Activated CD8-positive, alpha-beta T cell treated with anti-CD3 and anti-CD28 coated beads for 36 hours (primary cell): ENCODE measurements around the gene SNW1. TPM values are rescaled to one million over a fixed set of nuclear protein-coding genes. Genes with fewer than 3 reads are reported as not detected.

Source experiments
- ATAC-seq: fragments of 200-7000 bp; cut with Tn5 transposase; one replicate; pipeline ENCODE4 v1.10.0; 2021; ENCODE audit warnings: mild to moderate bottlenecking, moderate library complexity
- CTCF ChIA-PET: fragments of 350-600 bp; sonication (Branson Sonifier 250); formaldehyde crosslinking; loops from one replicate; lab custom pipeline; 2021; ENCODE audit warnings: antibody characterized with exemption; lab: Charles Lee
- POLR2A ChIA-PET: fragments of 350-600 bp; sonication (Branson Sonifier 250); formaldehyde crosslinking; loops from one replicate; lab custom pipeline; 2021; ENCODE audit warnings: antibody characterized with exemption; lab: Charles Lee
- DNase-seq: peaks from one replicate; pipeline ENCODE4 v3.0.0-alpha.2; 2020
- H3K27ac Mint-ChIP-seq: one replicate; pipeline ENCODE4 v1.8.0; 2021; ENCODE audit warnings: mild to moderate bottlenecking, mixed read lengths
- H3K27me3 Mint-ChIP-seq: one replicate; pipeline ENCODE4 v1.8.0; 2021; ENCODE audit warnings: mixed read lengths
- H3K36me3 Mint-ChIP-seq: one replicate; pipeline ENCODE4 v1.8.0; 2021; ENCODE audit warnings: low read depth, mixed read lengths
- H3K4me1 Mint-ChIP-seq: one replicate; pipeline ENCODE4 v1.8.0; 2021; ENCODE audit warnings: low read depth, mixed read lengths
- H3K4me3 Mint-ChIP-seq: one replicate; pipeline ENCODE4 v1.8.0; 2021; ENCODE audit warnings: mild to moderate bottlenecking, moderate library complexity, mixed read lengths
- H3K9me3 Mint-ChIP-seq: one replicate; pipeline ENCODE4 v1.8.0; 2021; ENCODE audit warnings: mixed read lengths
- CTCF ChIP-seq: fragments of 200-600 bp; IDR thresholded peaks from one replicate; pipeline ENCODE4 v1.8.0; 2022; ENCODE audit warnings: antibody characterized with exemption, mild to moderate bottlenecking
- intact Hi-C: fragments of 100-400 bp; cut with micrococcal nuclease; formaldehyde crosslinking; loops from one replicate; pipeline ENCODE4 v1.10.0; 2022
- total RNA-seq, 2 experiments: library from RNA; stranded (reverse); gene quantifications; one replicate each; pipeline ENCODE4 v1.2.3, GENCODE V29; 2021

The SNW1 gene
- total RNA-seq, 2 experiments from 2014 or later: 95.2 to 121 TPM

- intact Hi-C loops: no loop called here
- DNase-seq (no peak), ATAC-seq (no peak)
- Mint-ChIP-seq H3K27ac (peak overlapping the region; percentile 91), H3K4me1 (peaks cover 50% of the 10 kb centered on the region), H3K9me3 (no peaks in the 10 kb centered on the region), H3K4me3 (peak overlapping the region; percentile 26), H3K36me3 (peaks cover 41% of the 10 kb centered on the region), H3K27me3 (no peaks in the 10 kb centered on the region)
- CTCF ChIA-PET: interaction anchor here (1.7 kb wide), 1 partner anchor 251 kb away, joined by 7 read pairs; no protein-coding TSS in a partner anchor
- POLR2A ChIA-PET: interaction anchor here (0.6 to 1.3 kb wide), 3 partner anchors 9 to 252 kb away, joined by 3 to 6 read pairs (median 3); no protein-coding TSS in a partner anchor
- no peak for TF ChIP-seq CTCF
These were observed 50.6 kb downstream of the SNW1 start for GRCh38 chr14:77710364-77710763.

GRCh38 chr14:77709412-77709811, 51.5 kb downstream of the SNW1 start:
- DNase-seq (no peak), ATAC-seq (no peak)
- TF ChIP-seq CTCF: no peak
- Mint-ChIP-seq H3K27me3 (no peaks in the 10 kb centered on the region), H3K4me3 (peak overlapping the region; percentile 84), H3K27ac (peak overlapping the region; percentile 91), H3K36me3 (peaks cover 34% of the 10 kb centered on the region), H3K4me1 (peaks cover 47% of the 10 kb centered on the region), H3K9me3 (no peaks in the 10 kb centered on the region)
- intact Hi-C loops: loop anchor here (5.0 kb wide), 1 partner anchor 252 kb away; the partner anchor contains the start of genes AHSA1 and VIPAS39
- ChIA-PET CTCF (interaction anchor here (1.4 kb wide), 1 partner anchor 10 kb away, joined by 3 read pairs; no protein-coding TSS in a partner anchor), POLR2A (interaction anchor here (0.9 to 2.2 kb wide), 3 partner anchors 9 to 251 kb away, joined by 3 to 9 read pairs (median 6); no protein-coding TSS in a partner anchor)

- H3K4me1 Mint-ChIP-seq: peaks cover 43% of the 10 kb centered on the region
- DNase-seq (no peak), ATAC-seq (no peak)
- intact Hi-C loops: loop anchor here (5.0 kb wide), 1 partner anchor 251 kb away; the partner anchor contains the start of genes AHSA1 and VIPAS39
- H3K4me3 Mint-ChIP-seq: peak overlapping the region; percentile 84
- no peaks in the 10 kb centered on the region for H3K27me3 Mint-ChIP-seq
- TF ChIP-seq CTCF: no peak
- H3K27ac Mint-ChIP-seq: peak overlapping the region; percentile 91
- no peaks in the 10 kb centered on the region for H3K9me3 Mint-ChIP-seq
- CTCF ChIA-PET: interaction anchor here (1.4 kb wide), 1 partner anchor 11 kb away, joined by 3 read pairs; no protein-coding TSS in a partner anchor
- H3K36me3 Mint-ChIP-seq: peaks cover 38% of the 10 kb centered on the region
- POLR2A ChIA-PET: interaction anchor here (0.6 to 2.2 kb wide), 12 partner anchors 10 to 250 kb away, joined by 3 to 9 read pairs (median 4); no protein-coding TSS in a partner anchor
These were observed 52.2 kb downstream of the SNW1 start for GRCh38 chr14:77708749-77709148.

- Mint-ChIP-seq H3K27me3 (no peaks in the 10 kb centered on the region), H3K27ac (peak within 1 kb of the TSS; percentile 91), H3K4me1 (peaks cover 37% of the 10 kb centered on the region), H3K4me3 (peak within 1 kb of the TSS; percentile 84), H3K9me3 (no peaks in the 10 kb centered on the region), H3K36me3 (peaks cover 37% of the 10 kb centered on the region)
- peak; percentile 99 for ATAC-seq
- intact Hi-C loops: loop anchor here (5.0 kb wide), 1 partner anchor 251 kb away; the partner anchor contains the start of genes AHSA1 and VIPAS39
- peak; percentile 5 for TF ChIP-seq CTCF
- DNase-seq: peak; percentile 91
- ChIA-PET POLR2A (interaction anchor here (0.6 to 2.2 kb wide), 11 partner anchors 11 to 249 kb away, joined by 3 to 9 read pairs (median 4); no protein-coding TSS in a partner anchor), CTCF (interaction anchor here (0.7 kb wide), 1 partner anchor 84 kb away, joined by 3 read pairs; no protein-coding TSS in a partner anchor)
These were observed 53.1 kb downstream of the SNW1 start, which contains the start of the genes ALKBH1 and SLIRP for GRCh38 chr14:77707724-77708408. ALKBH1 (minus strand) TSS chr14:77708023; CDS start chr14:77708004, 19 bp downstream. SLIRP (plus strand) TSS chr14:77708103; CDS start chr14:77708112, 9 bp downstream.
